ENCODE measurements around the gene IFRD2.
A peak's percentile ranks its signal among the peaks of the same experiment; 100 is the strongest.

Gene IFRD2, protein sequence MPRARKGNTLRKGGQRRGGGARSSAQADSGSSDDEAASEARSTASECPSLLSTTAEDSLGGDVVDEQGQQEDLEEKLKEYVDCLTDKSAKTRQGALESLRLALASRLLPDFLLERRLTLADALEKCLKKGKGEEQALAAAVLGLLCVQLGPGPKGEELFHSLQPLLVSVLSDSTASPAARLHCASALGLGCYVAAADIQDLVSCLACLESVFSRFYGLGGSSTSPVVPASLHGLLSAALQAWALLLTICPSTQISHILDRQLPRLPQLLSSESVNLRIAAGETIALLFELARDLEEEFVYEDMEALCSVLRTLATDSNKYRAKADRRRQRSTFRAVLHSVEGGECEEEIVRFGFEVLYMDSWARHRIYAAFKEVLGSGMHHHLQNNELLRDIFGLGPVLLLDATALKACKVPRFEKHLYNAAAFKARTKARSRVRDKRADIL
- total RNA-seq = 33.4 to 41.7 reads per million in 2 donors

DNA sequence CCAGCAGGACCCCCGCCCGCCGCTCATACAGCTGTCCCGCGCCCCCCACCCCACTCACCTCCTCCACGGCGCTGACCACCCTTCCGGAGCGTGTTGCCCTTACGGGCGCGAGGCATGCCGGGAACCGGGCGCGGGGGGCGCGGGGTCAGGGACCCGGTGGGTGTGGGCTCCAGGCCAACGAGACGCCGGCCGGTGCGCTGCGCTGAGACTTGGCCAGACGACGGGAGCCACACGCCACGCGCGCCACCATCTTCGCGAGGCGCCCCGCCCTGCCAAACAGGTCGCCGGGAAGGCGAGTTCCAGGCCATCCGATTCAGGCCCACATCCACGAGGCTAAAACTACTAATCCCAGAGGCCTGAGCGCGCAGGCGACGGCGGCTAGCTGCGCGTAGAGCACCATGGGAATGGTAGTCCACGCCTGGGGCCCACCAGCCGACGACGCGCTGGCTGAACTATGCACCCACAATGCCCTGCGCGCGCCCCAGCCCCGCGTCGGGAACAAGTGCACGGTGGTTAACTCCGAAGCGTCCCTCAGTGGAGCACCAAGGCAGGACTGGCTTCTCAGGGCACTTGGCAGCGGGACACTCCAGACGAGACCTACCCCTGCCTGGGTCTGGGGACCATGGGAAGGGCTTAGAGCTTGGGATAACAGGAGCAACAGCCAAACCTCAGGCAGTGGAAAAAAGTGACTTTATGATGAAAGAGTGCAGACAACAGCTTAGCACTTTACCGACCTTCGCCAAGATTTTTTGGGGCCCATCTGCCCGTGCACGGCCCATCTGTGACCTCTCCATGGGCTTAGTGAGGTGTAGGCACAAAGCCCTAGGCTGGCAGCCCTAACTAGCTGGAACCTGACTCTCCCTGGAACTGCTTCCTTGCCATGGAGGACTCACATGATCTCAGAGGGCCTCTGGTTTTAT is at the start of gene IFRD2:
IFRD2 (minus strand) TSS at position 271 of the 920 bp plus-strand sequence; CDS start at position 116, 155 bp downstream.
- peak; percentile 89 for DNase-seq

DNA sequence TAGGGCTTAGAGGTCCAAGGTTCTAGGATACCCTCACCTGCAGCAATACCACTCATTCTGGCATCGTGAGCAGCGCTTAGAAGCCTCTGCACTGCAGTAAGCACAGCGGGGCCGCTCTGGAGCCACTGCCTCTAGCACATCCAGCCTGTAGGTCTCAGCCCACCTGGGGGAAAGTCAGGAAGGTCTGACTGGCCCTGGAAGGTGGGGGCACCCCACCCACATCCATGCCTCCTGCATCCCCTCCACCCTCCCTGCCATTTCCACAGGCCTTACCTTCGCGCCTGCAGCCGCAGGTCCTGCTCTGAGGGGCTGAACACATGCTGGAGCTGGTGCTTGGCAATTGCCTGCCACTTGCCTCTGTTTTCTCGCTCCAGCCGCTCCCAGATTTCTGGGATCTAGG is 49.3 kb upstream of the IFRD2 start:
- no peak for DNase-seq

DNA sequence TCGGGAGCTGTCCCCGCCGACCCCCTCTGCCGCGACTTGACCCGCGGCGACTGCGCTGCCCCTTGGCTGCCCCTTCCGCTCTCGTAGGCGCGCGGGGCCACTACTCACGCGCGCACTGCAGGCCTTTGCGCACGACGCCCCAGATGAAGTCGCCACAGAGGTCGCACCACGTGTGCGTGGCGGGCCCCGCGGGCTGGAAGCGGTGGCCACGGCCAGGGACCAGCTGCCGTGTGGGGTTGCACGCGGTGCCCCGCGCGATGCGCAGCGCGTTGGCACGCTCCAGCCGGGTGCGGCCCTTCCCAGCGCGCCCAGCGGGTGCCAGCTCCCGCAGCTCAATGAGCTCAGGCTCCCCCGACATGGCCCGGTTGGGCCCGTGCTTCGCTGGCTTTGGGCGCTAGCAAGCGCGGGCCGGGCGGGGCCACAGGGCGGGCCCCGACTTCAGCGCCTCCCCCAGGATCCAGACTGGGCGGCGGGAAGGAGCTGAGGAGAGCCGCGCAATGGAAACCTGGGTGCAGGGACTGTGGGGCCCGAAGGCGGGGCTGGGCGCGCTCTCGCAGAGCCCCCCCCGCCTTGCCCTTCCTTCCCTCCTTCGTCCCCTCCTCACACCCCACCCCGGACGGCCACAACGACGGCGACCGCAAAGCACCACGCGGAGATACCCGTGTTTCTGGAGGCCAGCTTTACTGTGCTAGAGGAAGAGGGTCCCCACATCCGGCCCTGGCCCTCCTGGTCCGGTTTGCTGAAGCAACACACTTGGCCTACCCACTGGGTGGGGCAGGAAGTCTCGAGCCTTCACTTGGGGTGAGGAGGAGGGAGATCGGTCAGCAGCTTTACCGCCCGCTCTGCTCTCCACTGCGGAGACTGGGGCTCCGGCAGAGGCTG is 48.5 kb upstream of the IFRD2 start, which contains the start of gene RASSF1:
RASSF1 (minus strand) TSS at position 389 of the 882 bp plus-strand sequence; CDS start at position 358, 31 bp downstream.
- DNase-seq = peak; percentile 66

DNA sequence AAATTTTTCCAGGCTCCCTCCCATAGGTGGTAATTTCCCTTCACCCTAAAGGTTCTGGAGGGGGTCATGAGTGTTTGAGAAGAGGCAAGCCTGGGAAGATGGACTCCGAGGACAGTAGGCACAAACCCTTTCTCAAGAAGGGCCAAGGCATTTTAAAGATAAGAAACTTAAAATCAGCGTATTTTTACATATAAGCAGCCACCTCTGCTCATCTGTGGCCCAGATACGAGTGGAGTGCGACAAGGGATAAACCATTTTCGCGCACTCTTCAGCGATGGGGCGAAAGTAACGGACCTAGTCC is 47.9 kb upstream of the IFRD2 start:
- no peak for DNase-seq

DNA sequence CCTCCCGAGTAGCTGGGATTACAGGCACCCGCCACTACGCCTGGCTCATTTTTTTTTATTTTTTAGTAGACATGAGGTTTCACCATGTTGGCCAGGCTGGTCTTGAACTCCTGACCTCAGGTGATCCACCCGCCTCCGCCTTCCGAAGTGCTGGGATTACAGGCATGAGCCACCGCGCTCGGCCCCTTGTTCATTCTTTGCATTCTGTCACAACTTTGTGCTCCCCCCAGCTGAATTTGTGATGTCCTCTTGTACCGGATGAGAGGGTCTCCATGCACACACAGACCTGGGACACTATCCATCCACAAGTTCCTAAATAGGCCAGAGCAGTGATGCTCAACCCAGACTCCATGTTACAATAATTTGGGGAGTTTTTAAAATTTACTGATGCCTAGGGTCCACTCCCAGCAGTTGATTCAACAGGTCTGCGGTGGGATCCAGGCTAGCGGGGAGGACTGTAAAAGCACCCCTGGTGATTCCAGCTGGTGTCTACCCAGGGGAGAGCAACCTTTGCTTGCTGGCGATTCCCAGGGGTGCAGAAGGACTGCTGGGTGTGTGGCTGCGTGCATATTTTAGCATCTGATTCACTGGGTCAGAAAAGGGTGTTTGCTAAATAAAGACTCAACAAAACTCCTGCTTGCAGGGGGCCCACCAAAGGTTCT is 47.4 kb upstream of the IFRD2 start:
- no peak for DNase-seq

DNA sequence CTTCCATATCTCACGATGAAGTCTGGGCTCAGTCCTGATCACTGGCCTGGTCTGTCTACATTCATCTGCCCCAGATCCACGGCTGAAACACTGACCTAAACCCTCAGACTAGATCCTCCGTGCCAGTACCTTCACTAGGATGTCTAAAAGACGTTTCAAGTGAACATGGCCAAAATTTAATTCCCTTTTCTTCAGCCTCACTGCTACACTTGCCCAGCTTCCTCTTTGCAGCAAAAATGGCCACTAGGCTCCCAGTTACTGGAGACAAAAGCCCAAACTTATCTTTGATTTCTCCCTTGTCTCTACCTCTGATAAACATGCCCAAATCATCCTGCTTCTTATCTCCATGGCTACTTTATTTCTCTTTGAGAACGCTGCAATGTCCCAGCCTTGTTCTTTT is 46.7 kb upstream of the IFRD2 start:
- no peak for DNase-seq

DNA sequence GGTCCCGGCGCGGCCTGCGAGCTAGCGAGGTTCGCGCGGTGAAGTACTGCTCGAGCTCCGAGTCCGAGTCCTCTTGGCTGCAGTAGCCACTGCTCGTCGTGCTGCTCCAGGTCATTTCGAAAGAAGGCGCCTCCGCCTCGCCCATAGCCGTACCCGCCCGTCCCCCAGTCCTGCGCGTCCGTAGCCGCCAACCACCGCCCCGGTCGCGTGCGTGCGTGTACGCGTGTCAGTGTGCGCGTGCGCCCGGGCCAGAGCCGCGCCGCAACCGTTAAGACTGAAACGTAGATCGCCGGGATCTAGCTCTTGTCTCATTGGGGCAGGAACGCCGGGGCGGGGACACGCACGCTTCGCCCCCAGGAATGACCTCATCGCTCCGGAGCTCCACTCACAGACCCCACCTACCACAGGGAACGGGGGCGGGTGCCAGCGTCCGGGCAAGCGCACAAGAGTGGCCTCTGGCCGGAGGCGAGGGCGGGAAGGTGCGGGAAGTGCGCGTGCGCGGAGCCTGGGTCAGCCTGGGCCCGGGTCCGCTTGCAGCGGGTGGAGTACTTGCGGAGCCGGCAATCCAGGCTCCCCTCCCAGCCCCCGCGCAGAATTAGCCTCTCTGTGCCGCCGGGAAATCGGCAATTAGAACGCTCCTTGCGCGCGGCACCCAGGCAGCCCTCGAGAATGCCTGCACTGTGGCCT is 45.1 kb upstream of the IFRD2 start:
- peak; percentile 88 for DNase-seq

DNA sequence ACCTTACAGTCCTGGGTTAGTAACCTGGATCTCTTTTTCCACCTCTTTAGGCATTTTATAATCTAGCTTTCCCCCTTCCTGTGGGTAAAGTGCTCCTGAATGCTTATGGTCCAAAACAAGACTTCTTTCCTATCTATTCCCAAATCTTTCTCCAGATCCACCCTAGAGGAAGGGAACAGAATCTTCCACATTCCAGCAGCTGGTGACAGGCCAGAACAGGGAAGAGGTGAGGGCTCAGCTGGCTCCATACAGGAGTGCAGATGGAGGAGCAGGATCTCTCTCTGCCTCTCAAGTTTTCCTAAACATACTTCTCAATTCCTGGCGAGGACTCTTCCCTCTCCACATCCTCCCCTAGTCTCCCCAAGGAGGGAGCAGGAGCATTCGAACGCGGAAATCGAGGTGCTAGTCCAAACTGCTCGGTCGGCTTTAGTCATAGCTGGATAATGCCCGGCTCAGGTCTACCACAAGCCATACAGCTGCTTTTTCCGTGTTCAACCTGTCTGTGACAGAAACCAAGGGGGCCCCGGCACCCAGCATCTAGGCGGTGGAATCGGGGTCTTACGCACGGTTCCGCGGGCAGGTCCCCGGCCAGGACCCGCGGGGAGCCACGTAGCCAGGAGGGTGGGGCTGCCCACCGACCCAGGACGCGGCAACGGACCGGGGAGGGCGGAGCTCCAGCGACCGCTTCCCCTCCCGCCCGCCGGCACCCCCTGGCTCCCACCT is 44.4 kb upstream of the IFRD2 start:
- DNase-seq = no peak

DNA sequence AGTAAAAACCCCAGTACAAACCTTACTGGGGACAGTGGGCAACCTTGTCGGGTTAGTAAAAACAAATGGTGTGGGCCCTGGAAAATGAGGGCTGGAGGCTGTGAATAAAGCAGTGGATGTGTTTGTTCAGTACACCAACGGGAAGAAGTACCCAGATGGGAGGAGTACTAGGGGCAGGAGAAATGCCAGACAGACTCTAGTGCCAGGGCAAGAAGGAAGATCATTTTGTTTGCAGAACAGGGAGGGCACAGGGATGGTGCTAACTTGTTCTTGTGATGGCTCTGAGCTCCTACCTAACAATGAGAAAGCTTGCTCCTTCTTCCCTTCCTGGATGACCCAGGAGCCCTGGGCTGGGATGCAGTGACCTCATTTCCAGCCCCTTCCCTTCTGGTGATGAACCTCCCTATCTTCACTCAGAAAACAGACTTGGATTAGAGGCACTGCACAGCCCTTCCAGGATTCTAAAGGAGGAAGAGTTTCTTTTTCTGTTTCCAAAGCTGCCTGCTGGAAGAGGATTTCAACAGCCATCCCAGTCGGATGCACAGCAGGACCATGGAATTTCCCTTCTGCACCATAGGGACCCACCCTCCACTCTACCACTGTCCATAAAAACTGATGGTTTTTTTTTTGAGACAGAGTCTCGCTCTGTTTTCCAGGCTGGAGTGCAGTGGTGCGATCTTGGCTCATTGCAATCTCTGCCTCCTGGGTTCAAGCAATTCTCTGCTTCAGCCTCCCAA is 42.3 kb upstream of the IFRD2 start:
- no peak for DNase-seq

DNA sequence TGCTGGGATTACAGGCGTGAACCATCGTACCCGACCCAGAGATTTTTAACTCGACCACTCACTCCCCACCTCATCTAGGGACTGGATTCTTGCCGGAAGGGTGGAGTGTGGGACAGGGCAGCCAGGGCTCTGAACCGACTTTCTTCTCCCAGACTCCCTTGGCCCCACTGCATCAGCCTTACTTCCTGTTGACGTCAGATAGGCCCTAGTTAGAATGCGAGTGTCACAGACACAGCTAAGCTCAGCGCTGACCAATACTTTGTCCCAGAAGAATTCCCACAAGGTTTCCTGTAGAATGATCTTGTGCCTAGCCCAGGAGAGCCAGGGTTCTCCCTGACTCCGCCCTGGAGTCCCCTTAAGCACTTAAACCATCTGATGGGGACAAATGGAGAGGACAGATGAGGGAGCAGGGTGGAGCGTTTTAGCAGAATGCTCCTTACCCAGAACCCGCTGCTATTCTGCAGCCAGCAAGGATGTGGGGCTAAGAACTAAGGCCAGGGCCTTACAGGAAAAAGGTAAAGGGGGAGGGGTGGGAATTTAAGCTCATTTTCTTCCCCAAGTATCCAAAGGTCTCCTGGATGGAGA is 41.6 kb upstream of the IFRD2 start:
- DNase-seq = no peak

DNA sequence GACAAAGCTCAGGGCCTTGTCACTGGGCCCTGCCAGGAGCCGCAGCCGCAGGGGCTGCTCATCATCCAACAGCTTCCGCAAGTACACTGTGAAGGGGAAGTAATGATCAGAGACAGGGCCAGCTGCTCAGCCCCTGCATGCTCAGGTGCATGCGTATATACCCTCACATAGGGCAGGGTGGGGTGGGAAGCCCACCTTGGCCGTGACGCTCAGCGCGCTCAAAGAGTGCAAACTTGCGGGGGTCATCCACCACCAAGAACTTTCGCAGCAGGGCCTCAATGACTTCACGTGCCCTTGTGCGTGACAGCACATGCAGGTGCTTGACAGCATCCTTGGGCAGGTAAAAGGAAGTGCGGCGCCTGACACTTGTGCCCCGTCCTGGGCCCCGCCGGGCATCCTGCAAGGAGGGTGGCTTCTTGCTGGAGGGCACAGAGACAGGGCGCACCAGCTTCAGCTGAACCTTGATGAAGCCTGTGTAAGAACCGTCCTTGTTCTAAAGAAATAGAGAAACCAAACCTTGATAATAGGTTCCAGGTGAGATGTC is 39.2 kb upstream of the IFRD2 start:
- no peak for DNase-seq

DNA sequence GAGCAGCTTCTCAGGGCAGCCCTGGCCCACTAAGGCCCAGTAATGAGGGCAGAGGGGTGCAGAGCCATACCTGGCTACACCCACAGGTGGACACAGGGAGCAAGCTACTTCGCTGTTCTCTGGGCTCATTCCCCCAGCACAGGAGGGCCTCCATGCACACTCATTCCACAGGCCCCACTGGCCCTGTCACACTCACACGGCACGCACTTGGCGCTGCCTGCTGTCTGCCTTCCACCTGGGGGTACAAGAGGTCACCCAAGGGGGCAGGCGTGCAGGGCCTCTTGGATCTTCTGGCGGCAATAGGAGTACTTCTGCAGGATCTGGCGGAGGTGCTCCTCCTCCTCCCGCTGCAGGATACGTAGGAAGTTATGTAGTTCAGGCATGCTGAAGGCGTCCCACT is 38.1 kb upstream of the IFRD2 start:
- no peak for DNase-seq

DNA sequence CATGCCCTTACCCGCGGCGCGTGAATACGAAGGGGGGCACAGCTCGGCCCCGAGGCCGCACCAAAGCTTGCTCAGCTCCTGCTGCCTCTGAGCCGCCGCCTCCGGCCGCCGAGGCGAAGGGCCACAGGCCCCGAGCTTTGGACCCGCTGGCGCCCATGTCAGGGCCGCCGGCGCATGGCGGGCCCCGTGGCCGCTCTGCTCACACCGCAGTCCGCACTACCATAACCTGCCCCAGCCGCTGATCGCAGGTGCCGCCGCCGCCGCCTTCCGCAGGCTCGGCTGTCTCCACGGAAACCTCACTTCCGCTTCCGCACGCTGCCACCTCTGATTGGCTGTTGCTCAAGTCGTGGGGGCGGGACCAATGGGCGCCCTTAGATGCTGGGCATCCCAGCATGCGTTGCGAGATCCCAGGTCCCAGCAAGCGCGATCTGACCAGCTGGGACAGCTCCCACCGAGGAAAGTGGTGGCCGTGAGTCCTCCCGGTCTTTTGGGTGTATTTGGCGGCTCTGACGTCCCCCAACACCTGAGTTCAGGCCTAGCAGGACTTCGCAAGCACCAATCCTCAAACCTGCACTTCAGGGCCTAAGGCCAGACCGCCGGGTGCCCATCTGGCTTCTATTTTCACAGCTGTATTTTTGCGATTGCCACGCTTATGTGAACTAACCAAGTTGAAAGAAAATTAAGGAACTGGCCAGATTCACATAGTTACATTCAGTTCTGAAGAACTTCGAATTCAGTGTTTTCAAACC is 35.9 kb upstream of the IFRD2 start, which contains the start of gene TUSC2:
TUSC2 (minus strand) TSS at position 281 of the 749 bp plus-strand sequence; CDS start at position 157, 124 bp downstream.
- peak; percentile 78 for DNase-seq

DNA sequence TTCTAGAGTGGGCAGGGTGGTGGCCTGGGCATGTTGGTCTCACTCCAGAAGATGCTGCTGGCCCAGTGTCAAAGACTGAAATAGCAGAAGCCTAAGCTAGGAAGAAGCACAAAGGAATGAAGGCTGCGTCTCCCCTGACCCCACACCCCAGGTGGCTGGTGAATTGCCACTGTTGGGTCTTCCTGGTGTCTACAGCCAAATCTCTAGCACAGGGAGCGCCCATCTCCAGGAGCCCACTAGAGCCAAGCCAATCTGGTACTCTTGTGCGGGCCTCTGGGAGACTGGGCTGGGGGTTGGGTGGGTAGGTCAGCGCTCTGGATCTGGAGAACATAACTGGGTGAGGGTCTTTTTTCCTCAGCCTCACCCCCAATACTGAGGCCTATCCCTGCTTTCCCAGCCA is 34.9 kb upstream of the IFRD2 start:
- no peak for DNase-seq

DNA sequence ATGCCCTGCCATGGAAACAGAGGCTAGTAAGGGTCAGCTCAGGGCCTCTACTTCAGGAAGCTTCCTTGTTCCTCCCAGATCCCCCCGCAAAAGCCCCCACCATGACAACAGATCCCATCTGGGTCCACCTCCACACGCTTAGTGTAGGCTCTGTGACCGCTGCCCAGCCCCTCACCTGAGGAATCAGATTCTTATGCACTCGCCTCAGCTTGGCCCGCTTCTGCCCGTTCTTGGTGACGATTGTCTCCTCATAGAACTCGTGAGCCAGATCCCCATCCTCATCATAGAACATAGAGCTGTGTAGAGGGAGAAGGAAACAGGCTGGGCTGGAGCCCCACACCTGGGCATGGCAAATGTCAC is 33.9 kb upstream of the IFRD2 start:
- DNase-seq = no peak

DNA sequence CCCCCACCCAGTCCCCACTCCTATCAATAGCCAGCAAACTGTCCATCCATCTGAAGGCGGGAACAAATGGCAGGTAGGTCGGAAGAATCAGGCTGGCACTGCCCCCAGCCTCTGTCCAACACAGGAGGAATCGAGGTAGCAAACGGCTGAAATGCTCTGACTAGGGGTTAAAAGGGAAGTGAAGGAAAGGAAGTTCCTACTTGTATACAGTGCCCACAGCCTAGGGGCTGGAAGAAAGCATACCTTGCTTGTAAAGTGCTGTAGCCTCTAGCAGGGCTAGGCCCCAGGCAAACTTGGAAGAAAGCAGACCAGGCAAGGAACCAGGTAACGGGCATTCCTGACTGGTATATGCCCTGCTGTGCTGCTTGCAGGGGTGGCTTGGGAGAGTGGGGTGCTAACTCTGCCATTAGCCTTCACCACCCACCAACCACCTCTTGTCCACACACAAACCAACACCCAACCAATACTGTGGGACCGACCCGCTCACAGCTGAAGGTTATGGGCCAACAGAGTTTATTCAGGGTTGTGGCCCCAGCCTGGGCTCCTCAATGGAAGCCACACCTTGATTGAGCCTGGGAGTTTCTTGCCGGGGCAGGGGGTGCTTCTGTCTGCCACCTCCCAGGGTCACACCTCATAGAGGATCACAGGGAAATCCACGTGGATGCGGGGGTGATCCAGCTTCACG is 33.4 kb upstream of the IFRD2 start:
- DNase-seq = no peak

DNA sequence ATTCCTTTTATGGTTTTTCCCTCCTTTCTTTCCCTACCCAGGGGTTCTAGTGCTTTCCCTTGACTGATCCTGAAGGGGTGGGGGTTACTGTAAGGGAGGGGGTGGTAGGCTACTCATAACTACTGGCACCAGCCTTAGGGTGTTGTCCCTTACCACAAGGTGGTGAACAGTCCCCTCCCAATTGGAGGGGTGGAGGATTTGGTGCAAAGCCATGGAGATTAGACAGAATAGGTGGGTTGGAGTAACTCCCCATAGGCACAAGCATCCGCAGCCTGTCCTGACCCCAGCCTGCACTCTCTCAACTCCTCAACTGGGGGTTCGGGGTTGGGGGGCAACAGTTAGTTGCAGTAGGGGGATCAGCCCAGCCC is 32.9 kb upstream of the IFRD2 start:
- no peak for DNase-seq
